Brain microvascular endothelial cell (primary cell): ENCODE data around the gene INPP5D.

Experiments used
- DNase-seq: peaks from one replicate; pipeline ENCODE4 v3.0.0-alpha.2; 2020
- H3K27ac ChIP-seq: fragments of 250-450 bp; sonication (Bioruptor Pico); 2 replicates; pipeline ENCODE4 v1.5.1; 2020; ENCODE audit warnings: mild to moderate bottlenecking, moderate library complexity
- H3K27me3 ChIP-seq: fragments of 250-450 bp; sonication (Bioruptor Pico); replicated peaks from 2 replicates; pipeline ENCODE4 v1.5.1; 2020; ENCODE audit warnings: mild to moderate bottlenecking
- H3K36me3 ChIP-seq: fragments of 250-450 bp; sonication (Bioruptor Pico); replicated peaks from 2 replicates; pipeline ENCODE4 v1.5.1; 2020; ENCODE audit warnings: mild to moderate bottlenecking
- H3K4me3 ChIP-seq: 2 replicates; pipeline ENCODE4 v1.5.1; 2011; ENCODE audit warnings: low read depth, mild to moderate bottlenecking, control low read depth, low read length, moderate library complexity
- in situ Hi-C: cut with HindIII; loops from 2 replicates; pipeline ENCODE4 v1.10.0; 2017; ENCODE audit warnings: low sequenced_read_pairs, low pct_ligation_motif_present
- TF ChIP-seq, protein P1 (sequence below): IDR thresholded peaks from 2 replicates; pipeline ENCODE4 v1.5.1; 2011; ENCODE audit warnings: low read depth, mild to moderate bottlenecking, moderate library complexity, low read length, control low read depth, inconsistent platforms; ENCODE audit errors: missing control alignments

INPP5D gene

DNA sequence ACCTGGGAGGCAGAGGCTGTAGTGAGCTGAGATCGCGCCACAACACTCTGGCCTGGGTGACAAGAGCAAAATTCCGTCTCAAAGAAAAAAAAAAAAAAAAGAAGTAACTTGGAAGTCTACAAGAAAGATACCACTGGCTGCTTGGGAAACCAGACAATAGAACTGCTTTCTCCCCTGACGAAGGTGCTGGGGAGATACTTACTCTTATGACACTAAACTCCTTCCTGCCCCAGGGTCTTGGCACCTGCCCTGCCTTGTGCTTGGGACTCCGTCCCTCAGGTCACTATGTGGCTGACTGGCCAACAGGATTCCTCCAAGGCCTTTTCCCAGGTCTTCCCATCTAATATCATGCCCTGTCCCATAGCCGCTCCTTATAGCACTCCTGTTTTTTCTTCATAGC lies 30.7 kb downstream of the INPP5D start:
- Histone ChIP-seq H3K27ac (no peak overlapping the region), H3K36me3 (no peaks in the 10 kb centered on the region), H3K27me3 (no peaks in the 10 kb centered on the region), H3K4me3 (no peak overlapping the region)
- DNase-seq, result no peak
- in situ Hi-C loops, result loop anchor here (25.0 kb wide), 1 partner anchor 146 kb away; no protein-coding TSS in a partner anchor
- TF ChIP-seq, protein P1, sequence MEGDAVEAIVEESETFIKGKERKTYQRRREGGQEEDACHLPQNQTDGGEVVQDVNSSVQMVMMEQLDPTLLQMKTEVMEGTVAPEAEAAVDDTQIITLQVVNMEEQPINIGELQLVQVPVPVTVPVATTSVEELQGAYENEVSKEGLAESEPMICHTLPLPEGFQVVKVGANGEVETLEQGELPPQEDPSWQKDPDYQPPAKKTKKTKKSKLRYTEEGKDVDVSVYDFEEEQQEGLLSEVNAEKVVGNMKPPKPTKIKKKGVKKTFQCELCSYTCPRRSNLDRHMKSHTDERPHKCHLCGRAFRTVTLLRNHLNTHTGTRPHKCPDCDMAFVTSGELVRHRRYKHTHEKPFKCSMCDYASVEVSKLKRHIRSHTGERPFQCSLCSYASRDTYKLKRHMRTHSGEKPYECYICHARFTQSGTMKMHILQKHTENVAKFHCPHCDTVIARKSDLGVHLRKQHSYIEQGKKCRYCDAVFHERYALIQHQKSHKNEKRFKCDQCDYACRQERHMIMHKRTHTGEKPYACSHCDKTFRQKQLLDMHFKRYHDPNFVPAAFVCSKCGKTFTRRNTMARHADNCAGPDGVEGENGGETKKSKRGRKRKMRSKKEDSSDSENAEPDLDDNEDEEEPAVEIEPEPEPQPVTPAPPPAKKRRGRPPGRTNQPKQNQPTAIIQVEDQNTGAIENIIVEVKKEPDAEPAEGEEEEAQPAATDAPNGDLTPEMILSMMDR, result no peak

DNA sequence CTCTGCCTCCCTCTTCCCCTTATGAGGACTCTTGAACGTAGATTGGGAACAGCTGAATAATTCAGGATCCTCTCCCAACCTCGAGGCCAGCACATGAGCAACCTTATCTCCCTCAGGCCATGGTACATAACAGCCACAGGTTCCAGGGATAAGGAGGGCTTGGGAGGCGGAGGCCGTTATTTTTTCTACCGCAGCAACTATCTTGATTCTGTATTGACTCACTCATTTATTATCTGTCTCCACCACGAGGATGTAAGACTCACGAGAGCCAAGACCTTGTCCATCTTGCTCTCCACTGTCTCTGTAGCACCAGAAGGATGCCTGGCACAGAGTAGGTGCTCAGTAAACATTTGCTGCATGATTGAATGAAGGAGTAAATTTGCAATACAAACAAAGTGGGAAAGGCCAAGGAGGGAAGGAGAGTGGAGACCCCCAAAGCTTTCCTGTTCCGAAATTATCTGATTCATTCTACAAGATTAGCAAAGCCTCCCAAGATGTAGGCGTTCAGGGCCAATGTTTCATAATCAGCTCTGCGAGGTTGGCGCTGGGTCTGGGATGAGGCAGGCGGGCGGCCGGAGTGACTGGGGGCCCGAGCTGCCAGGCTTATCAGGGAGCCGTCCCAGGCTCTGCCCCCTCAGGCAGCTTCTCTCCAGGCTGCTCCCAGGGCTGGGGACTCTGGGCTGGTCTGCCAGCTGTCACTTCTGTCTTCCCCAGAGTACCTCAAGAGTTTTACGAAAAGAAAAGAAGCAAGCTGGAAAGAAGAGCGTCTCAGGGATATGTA lies 31.6 kb downstream of the INPP5D start:
- DNase-seq, result no peak
- in situ Hi-C loops, result loop anchor here (25.0 kb wide), 1 partner anchor 146 kb away; no protein-coding TSS in a partner anchor
- Histone ChIP-seq H3K4me3 (no peak overlapping the region), H3K27me3 (no peaks in the 10 kb centered on the region), H3K27ac (no peak overlapping the region), H3K36me3 (no peaks in the 10 kb centered on the region)
- TF ChIP-seq, protein P1, result no peak

DNA sequence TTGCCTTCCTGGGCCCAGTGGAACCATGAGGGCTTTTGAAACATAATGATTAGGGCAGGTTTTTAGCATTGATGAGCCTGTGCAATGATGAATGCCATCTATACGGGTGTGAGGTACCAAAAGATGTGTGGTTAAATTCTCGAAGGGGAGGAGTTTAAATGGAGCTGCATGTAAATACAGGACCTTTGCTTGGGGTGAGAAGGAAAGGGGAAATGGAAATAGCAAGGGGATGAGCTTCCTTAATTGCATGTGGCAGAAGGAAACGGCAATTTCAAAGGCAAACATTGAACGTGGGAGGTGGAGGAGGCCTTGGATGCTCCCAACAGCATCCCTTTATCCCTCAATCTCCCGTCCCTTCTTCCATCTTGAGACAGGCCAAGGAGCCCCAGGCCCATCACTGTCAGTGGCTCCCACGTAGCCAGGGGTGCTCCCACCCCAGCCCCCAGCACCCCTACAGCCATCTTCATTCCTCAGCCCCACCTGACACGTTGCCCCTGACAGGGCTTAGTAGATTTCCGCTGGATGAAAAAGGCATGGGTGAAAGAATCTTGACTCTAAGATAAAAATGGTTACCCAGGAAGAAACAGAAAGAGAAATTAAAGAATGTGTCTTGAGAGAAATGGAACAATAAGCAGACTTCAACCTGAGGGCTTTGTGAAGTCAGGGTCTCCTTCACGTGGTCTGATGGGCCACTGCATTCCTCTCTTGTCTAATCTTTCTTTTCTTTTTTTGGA lies 32.5 kb downstream of the INPP5D start:
- no peak for DNase-seq
- no peak overlapping the region for H3K4me3 ChIP-seq
- no peaks in the 10 kb centered on the region for H3K27me3 ChIP-seq
- in situ Hi-C loops, result loop anchor here (25.0 kb wide), 1 partner anchor 145 kb away; no protein-coding TSS in a partner anchor
- H3K36me3 ChIP-seq, result no peaks in the 10 kb centered on the region
- no peak overlapping the region for H3K27ac ChIP-seq
- TF ChIP-seq, protein P1, result no peak

DNA sequence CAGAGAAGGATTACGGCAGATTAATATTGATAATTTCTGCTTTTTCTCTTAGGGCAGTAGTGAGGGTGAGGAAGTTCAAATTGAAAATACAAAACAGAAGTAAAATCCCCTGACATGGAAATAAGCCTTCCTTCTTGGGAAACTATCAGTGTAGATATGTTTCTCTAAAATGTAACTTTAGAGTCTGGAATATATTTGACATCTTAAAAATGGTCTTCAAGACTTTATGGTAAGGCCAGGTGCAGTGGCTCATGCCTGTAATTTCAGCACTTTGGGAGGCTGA lies 33.0 kb downstream of the INPP5D start:
- Histone ChIP-seq H3K27me3 (no peaks in the 10 kb centered on the region), H3K27ac (no peak overlapping the region), H3K4me3 (no peak overlapping the region), H3K36me3 (no peaks in the 10 kb centered on the region)
- DNase-seq, result no peak
- in situ Hi-C loops, result loop anchor here (25.0 kb wide), 1 partner anchor 144 kb away; no protein-coding TSS in a partner anchor
- TF ChIP-seq, protein P1, result no peak

DNA sequence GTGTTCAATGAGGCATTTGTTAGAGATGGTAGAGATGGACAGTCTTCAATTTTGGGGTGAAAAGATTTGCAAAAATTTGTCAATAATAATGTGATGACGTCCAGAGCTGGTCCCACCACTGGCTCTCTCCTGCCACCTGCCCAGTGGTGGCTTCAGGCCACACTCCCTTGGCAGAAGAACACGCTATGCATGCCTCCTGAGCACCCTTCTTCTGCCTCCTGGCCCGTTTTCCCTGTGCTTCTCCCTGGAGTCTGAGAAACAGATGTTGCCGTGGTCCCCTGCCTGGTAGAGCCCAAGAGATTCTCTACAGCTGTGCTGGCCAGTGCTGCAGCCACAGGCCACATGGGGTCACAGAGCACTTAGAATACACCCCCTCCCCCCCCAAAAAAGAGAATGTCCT lies 33.6 kb downstream of the INPP5D start:
- H3K36me3 ChIP-seq, result no peaks in the 10 kb centered on the region
- in situ Hi-C loops, result loop anchor here (25.0 kb wide), 1 partner anchor 144 kb away; no protein-coding TSS in a partner anchor
- H3K27me3 ChIP-seq, result no peaks in the 10 kb centered on the region
- TF ChIP-seq, protein P1, result no peak
- no peak overlapping the region for H3K27ac ChIP-seq
- DNase-seq, result no peak
- no peak overlapping the region for H3K4me3 ChIP-seq
